H1 (cell line): ENCODE data around the gene PTGFR. TPM values are rescaled to one million over a fixed set of nuclear protein-coding genes. Genes with fewer than 3 reads are reported as not detected.

Source experiments
- CTCF ChIA-PET: fragments of 300-600 bp; sonication (Branson Sonifier 250); formaldehyde crosslinking; loops from one replicate; lab custom pipeline; 2021; ENCODE audit not compliant: partially characterized antibody; lab: Charles Lee
- POLR2A ChIA-PET: fragments of 300-600 bp; sonication (Branson Sonifier 250); formaldehyde crosslinking; loops from one replicate; lab custom pipeline; 2021; ENCODE audit warnings: inconsistent platforms; ENCODE audit not compliant: partially characterized antibody; lab: Charles Lee
- DNase-seq, 2 experiments: peaks; one replicate each; pipeline versions ENCODE4 v3.0.0 to v3.0.0-alpha.2; 2010 to 2022; ENCODE audit warnings: low spot score in 2 of 2, low read depth in 1 of 2, mixed read lengths in 1 of 2
- FAIRE-seq: peaks from 2 replicates; lab custom pipeline; 2011; peaks lifted over from hg19 to GRCh38; lab: Jason Lieb, UNC
- H2AFZ ChIP-seq: 2 replicates; pipeline ENCODE4 v1.8.1; 2012; ENCODE audit warnings: low read length, inconsistent platforms
- H2AK5ac ChIP-seq: 2 replicates; pipeline ENCODE4 v1.6.1; 2013; ENCODE audit warnings: low read depth, low read length
- H2BK120ac ChIP-seq: replicated peaks from 2 replicates; pipeline ENCODE3; 2013; ENCODE audit warnings: low read depth, low read length, inconsistent platforms
- H2BK12ac ChIP-seq: 2 replicates; pipeline ENCODE4 v1.6.1; 2013; ENCODE audit warnings: low read depth, low read length
- H2BK15ac ChIP-seq: 2 replicates; pipeline ENCODE4 v1.6.1; 2013; ENCODE audit warnings: low read length
- H2BK20ac ChIP-seq: 2 replicates; pipeline ENCODE4 v1.6.1; 2013; ENCODE audit warnings: low read length
- H2BK5ac ChIP-seq: 2 replicates; pipeline ENCODE4 v1.6.1; 2013; ENCODE audit warnings: low read depth, low read length
- H3K14ac ChIP-seq: 2 replicates; pipeline ENCODE4 v1.6.1; 2013; ENCODE audit warnings: inconsistent platforms; ENCODE audit not compliant: insufficient read length
- H3K18ac ChIP-seq: 2 replicates; pipeline ENCODE4 v1.6.1; 2013; ENCODE audit warnings: low read length; ENCODE audit errors: extremely low read depth
- H3K23ac ChIP-seq: 2 replicates; pipeline ENCODE4 v1.6.1; 2013; ENCODE audit warnings: inconsistent platforms; ENCODE audit not compliant: insufficient read length
- H3K23me2 ChIP-seq: 2 replicates; pipeline ENCODE4 v1.6.1; 2013; ENCODE audit warnings: low read depth, low read length
- H3K27ac ChIP-seq: 2 replicates; pipeline ENCODE4 v1.6.1; 2011; ENCODE audit warnings: low read depth, low read length, inconsistent platforms
- H3K27me3 ChIP-seq, 4 experiments: replicated peaks in 1 of 4; 1 replicate in 1 of 4; 2 replicates in 3 of 4; pipeline versions ENCODE4 v1.6.1 to v1.8.1; 2011 to 2013; ENCODE audit warnings: low read length in 3 of 4, mild to moderate bottlenecking in 3 of 4, inconsistent platforms in 2 of 4, mixed read lengths in 2 of 4, moderate library complexity in 1 of 4; ENCODE audit not compliant: control insufficient read depth in 3 of 4, insufficient read depth in 3 of 4; ENCODE audit errors: extremely low read depth in 1 of 4
- H3K36me3 ChIP-seq, 4 experiments: 2 replicates each; pipeline versions ENCODE4 v1.6.1 to v1.8.1; 2011 to 2013; ENCODE audit warnings: mild to moderate bottlenecking in 4 of 4, low read length in 3 of 4, moderate library complexity in 2 of 4, control low read depth in 1 of 4, inconsistent platforms in 1 of 4; ENCODE audit not compliant: insufficient read depth in 4 of 4, control insufficient read depth in 2 of 4
- H3K4ac ChIP-seq: replicated peaks from 2 replicates; pipeline ENCODE3; 2013; ENCODE audit warnings: low read length, low read depth, mixed read lengths, inconsistent platforms; ENCODE audit not compliant: insufficient read length
- H3K4me1 ChIP-seq, 4 experiments: replicated peaks in 1 of 4; 1 replicate in 1 of 4; 2 replicates in 3 of 4; pipeline versions ENCODE4 v1.6.1 to v1.8.1; 2011 to 2013; ENCODE audit warnings: low read length in 3 of 4, inconsistent platforms in 2 of 4, mixed read lengths in 1 of 4; ENCODE audit not compliant: insufficient read depth in 4 of 4, control insufficient read depth in 3 of 4
- H3K4me2 ChIP-seq, 2 experiments: 2 replicates each; pipeline versions ENCODE4 v1.6.1 to v1.8.1; 2011 to 2013; ENCODE audit warnings: low read depth in 2 of 2, low read length in 2 of 2, control low read depth in 1 of 2, inconsistent platforms in 1 of 2, mild to moderate bottlenecking in 1 of 2; ENCODE audit not compliant: insufficient read depth in 1 of 2
- H3K4me3 ChIP-seq, 4 experiments: fragments of 200-600, 300-600 bp in 1 of 4; sonication (generic), shearing (Covaris generic), sonication (Bioruptor Twin) in 1 of 4; 2 replicates each; pipeline versions ENCODE4 v1.5.1 to v1.8.1; 2011 to 2016; ENCODE audit warnings: low read length in 4 of 4, low read depth in 3 of 4, control low read depth in 2 of 4, inconsistent platforms in 2 of 4, mild to moderate bottlenecking in 2 of 4, mixed read lengths in 1 of 4, moderate library complexity in 1 of 4; ENCODE audit not compliant: insufficient read depth in 2 of 4; ENCODE audit errors: extremely low read depth in 1 of 4
- H3K56ac ChIP-seq: replicated peaks from 2 replicates; pipeline ENCODE3; 2013; ENCODE audit warnings: low read depth, mild to moderate bottlenecking, mixed read lengths, low read length, inconsistent platforms; ENCODE audit not compliant: insufficient read length
- H3K79me1 ChIP-seq: 2 replicates; pipeline ENCODE4 v1.6.1; 2013; ENCODE audit warnings: low read depth, low read length, control low read depth
- H3K79me2 ChIP-seq, 2 experiments: 2 replicates each; pipeline versions ENCODE4 v1.6.1 to v1.8.1; 2012 to 2013; ENCODE audit warnings: low read length in 2 of 2, mild to moderate bottlenecking in 2 of 2, inconsistent platforms in 1 of 2; ENCODE audit not compliant: insufficient read depth in 2 of 2, control insufficient read depth in 1 of 2
- H3K9ac ChIP-seq, 4 experiments: replicated peaks in 1 of 4; 1 replicate in 1 of 4; 2 replicates in 3 of 4; pipeline versions ENCODE4 v1.6.1 to v1.8.1; 2011 to 2013; ENCODE audit warnings: low read depth in 3 of 4, low read length in 3 of 4, control low read depth in 2 of 4, mild to moderate bottlenecking in 2 of 4, moderate library complexity in 2 of 4, inconsistent platforms in 1 of 4; ENCODE audit errors: extremely low read depth in 1 of 4
- H3K9me3 ChIP-seq, 2 experiments: 2 replicates each; pipeline versions ENCODE4 v1.6.1 to v1.8.1; 2012 to 2013; ENCODE audit warnings: mild to moderate bottlenecking in 2 of 2, moderate library complexity in 2 of 2, control low read depth in 1 of 2, inconsistent platforms in 1 of 2, low read depth in 1 of 2, low read length in 1 of 2, mixed read lengths in 1 of 2; ENCODE audit not compliant: insufficient read depth in 2 of 2
- H4K20me1 ChIP-seq, 2 experiments: replicated peaks in 1 of 2; 2 replicates each; pipeline versions ENCODE3 to v1.8.1; 2011 to 2013; ENCODE audit warnings: inconsistent platforms in 2 of 2, low read length in 2 of 2, mild to moderate bottlenecking in 1 of 2; ENCODE audit not compliant: insufficient read depth in 2 of 2, control insufficient read depth in 1 of 2
- H4K5ac ChIP-seq: 2 replicates; pipeline ENCODE4 v1.6.1; 2013; ENCODE audit warnings: low read length, low read depth, mixed read lengths, inconsistent platforms; ENCODE audit not compliant: insufficient read length
- H4K8ac ChIP-seq: 2 replicates; pipeline ENCODE4 v1.8.0; 2013; ENCODE audit warnings: mild to moderate bottlenecking, moderate library complexity, low read length, inconsistent platforms; ENCODE audit not compliant: insufficient read depth; ENCODE audit errors: extremely low read depth
- H4K91ac ChIP-seq: replicated peaks from 2 replicates; pipeline ENCODE3; 2013; ENCODE audit warnings: low read length, mixed read lengths, inconsistent platforms; ENCODE audit not compliant: insufficient read length
- ASH2L ChIP-seq: fragments of 200-600, 300-600 bp; sonication (generic); IDR thresholded peaks from one replicate; pipeline ENCODE4 v1.7.1; 2017; ENCODE audit warnings: low read length
- BCL11A ChIP-seq, 2 experiments: IDR thresholded peaks; one replicate each; pipeline ENCODE4 v1.6.1; 2011; ENCODE audit warnings: low read depth in 2 of 2, low read length in 2 of 2, mild to moderate bottlenecking in 2 of 2
- CHD2 ChIP-seq: IDR thresholded peaks from 2 replicates; pipeline ENCODE4 v1.6.1; 2012; ENCODE audit warnings: low read length, improper control_type of control experiment
- HDAC2 ChIP-seq, 2 experiments: fragments of 300-600 bp in 1 of 2; sonication (generic) in 1 of 2; IDR thresholded peaks; 2 replicates each; pipeline ENCODE4 v1.6.1; 2011 to 2012; ENCODE audit warnings: low read depth in 2 of 2, low read length in 2 of 2, mild to moderate bottlenecking in 2 of 2, moderate library complexity in 2 of 2, borderline replicate concordance in 1 of 2, inconsistent platforms in 1 of 2
- KDM1A ChIP-seq: fragments of 200-600, 300-600 bp; sonication (generic); IDR thresholded peaks from 2 replicates; pipeline ENCODE4 v1.7.1; 2016; ENCODE audit warnings: mild to moderate bottlenecking, low read length, borderline replicate concordance
- RXRA ChIP-seq: IDR thresholded peaks from 2 replicates; pipeline ENCODE4 v1.6.1; 2011; ENCODE audit warnings: low read depth, mild to moderate bottlenecking, low read length, moderate library complexity; ENCODE audit not compliant: insufficient read depth
- SAP30 ChIP-seq: fragments of 300-600 bp; sonication (generic); IDR thresholded peaks from 2 replicates; pipeline ENCODE4 v1.7.1; 2012; ENCODE audit warnings: low read length, moderate library complexity, mild to moderate bottlenecking, inconsistent platforms; ENCODE audit not compliant: insufficient read depth, insufficient replicate concordance
- SP1 ChIP-seq: IDR thresholded peaks from 2 replicates; pipeline ENCODE4 v1.6.1; 2011; ENCODE audit warnings: low read depth, low read length
- SP2 ChIP-seq: IDR thresholded peaks from 2 replicates; pipeline ENCODE4 v1.6.1; 2012; ENCODE audit warnings: mild to moderate bottlenecking, low read length, inconsistent platforms
- ZNF274 ChIP-seq: IDR thresholded peaks from 2 replicates; pipeline ENCODE4 v1.7.0; 2012; ENCODE audit warnings: low read length, borderline replicate concordance; ENCODE audit errors: extremely low read depth
- WGBS, 2 experiments: shearing (Covaris generic) in 1 of 2; methylation state at CpG; one replicate each; pipeline versions ENCODE4 v1.1.6 to v1.1.7; 2013 to 2015; ENCODE audit warnings: low lambda C conversion rate in 2 of 2, mixed read lengths in 2 of 2, inconsistent platforms in 1 of 2, low coverage in 1 of 2, missing lambda C conversion rate in 1 of 2; ENCODE audit not compliant: insufficient replicate concordance in 2 of 2, insufficient coverage in 1 of 2, insufficient read length in 1 of 2; ENCODE audit errors: extremely low coverage in 1 of 2, missing lambda C conversion rate in 1 of 2; 5-methylcytosine and 5-hydroxymethylcytosine counted together
- polyA plus RNA-seq, 7 experiments: library from polyadenylated mRNA; depleted of rRNA in 3 of 7; stranded (reverse) in 5 of 7; unstranded in 2 of 7; fragments of >200 nt in 5 of 7; fragments of 200-250 nt in 2 of 7; gene quantifications; 1 replicate in 5 of 7; 2 replicates in 1 of 7; 4 replicates in 1 of 7; pipeline versions ENCODE4 v1.2.1 to v1.2.3, GENCODE V29; 2011 to 2013; ENCODE audit warnings: missing spikeins in 2 of 7, mixed read lengths in 2 of 7
- total RNA-seq: library from RNA; stranded (reverse); fragmentation: NEBNext Ultra II Directional; extraction: Animal tissue kit (Norgen Biotek cat#: 25700); gene quantifications from 2 replicates; pipeline ENCODE4 v1.2.1, GENCODE V29; 2021

The PTGFR gene
- total and polyA plus RNA-seq, 2 of the 8 experiments (the other 6 are each of a cell fraction or from before 2014, with no cell fraction given), result 0.02 TPM; not detected in 1

DNA sequence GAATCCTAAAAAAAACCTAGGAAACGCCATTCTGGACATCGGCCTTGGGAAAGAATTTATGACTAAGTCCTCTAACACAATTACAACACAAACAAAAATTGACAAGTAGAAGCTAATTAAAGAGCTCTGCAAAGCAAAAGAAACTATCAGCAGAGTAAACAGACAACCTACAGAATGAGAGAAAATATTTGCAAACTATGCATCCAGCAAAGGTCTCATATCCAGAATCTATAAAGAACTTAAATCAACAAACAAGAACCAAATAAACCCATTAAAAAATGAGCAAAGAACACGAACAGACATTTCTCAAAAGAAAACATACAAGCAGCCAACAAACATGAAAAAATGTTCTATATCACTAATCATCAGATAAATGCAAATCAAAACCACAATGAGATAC, 58.6 kb downstream of the PTGFR start:
- 97% methylated on average over 3 of the region's 3 CpGs; no CpG with 5 or more reads in 1 of the 2 experiments for WGBS, 2 experiments
- H3K56ac ChIP-seq, result no peak overlapping the region
- no peaks in the 10 kb centered on the region for H3K79me1 ChIP-seq
- no peak overlapping the region for H2BK12ac ChIP-seq
- no peak overlapping the region for H4K5ac ChIP-seq
- H4K8ac ChIP-seq, result no peak overlapping the region
- H3K4me1 ChIP-seq, result no peaks in the 10 kb centered on the region
- H2BK15ac ChIP-seq, result no peak overlapping the region
- no peak overlapping the region for H2AFZ ChIP-seq
- H4K20me1 ChIP-seq, result no peaks in the 10 kb centered on the region
- no peak overlapping the region for H3K27ac ChIP-seq
- H3K4ac ChIP-seq, result no peak overlapping the region
- no peak for FAIRE-seq
- no peak overlapping the region for H3K23ac ChIP-seq
- no peak overlapping the region for H2BK120ac ChIP-seq
- TF ChIP-seq ZNF274 (no peak), SP1 (no peak), SP2 (no peak), ASH2L (no peak), HDAC2 (IDR thresholded peaks at IDR 0.05; ENCODE audit: borderline replicate concordance in 1 of 2, low read depth in 2 of 2, low read length in 2 of 2) (no peak), BCL11A (IDR thresholded peaks at IDR 0.05; ENCODE audit: low read depth in 2 of 2, low read length in 2 of 2) (no peak), KDM1A (no peak), RXRA (no peak), CHD2 (no peak), SAP30 (no peak)
- H3K27me3 ChIP-seq, result no peaks in the 10 kb centered on the region
- no peak overlapping the region for H4K91ac ChIP-seq
- no peaks in the 10 kb centered on the region for H3K36me3 ChIP-seq
- H3K4me2 ChIP-seq, result no peak overlapping the region
- H3K4me3 ChIP-seq, result no peak overlapping the region
- POLR2A ChIA-PET, result no interaction called here
- no peaks in the 10 kb centered on the region; a peak in 1 of 4 replicates for H3K9me3 ChIP-seq
- DNase-seq, result no peak
- H2BK5ac ChIP-seq, result no peak overlapping the region
- no peaks in the 10 kb centered on the region for H3K23me2 ChIP-seq
- CTCF ChIA-PET, result no interaction called here
- no peak overlapping the region for H2BK20ac ChIP-seq
- H3K14ac ChIP-seq, result no peak overlapping the region
- no peak overlapping the region for H3K9ac ChIP-seq
- no peak overlapping the region for H2AK5ac ChIP-seq
- no peak overlapping the region for H3K18ac ChIP-seq
- H3K79me2 ChIP-seq, result no peaks in the 10 kb centered on the region
